Esophagus squamous epithelium (tissue), 4 donors: Measurements from ENCODE around the gene NDC80.

Source experiments
- CTCF ChIP-seq, 6 experiments: fragments of 450-650 bp in 4 of 6; fragments of 200-600 bp in 2 of 6; sonication (generic) in 2 of 6; IDR thresholded peaks; one replicate each; pipeline ENCODE4 v1.5.1; 2016 to 2019; ENCODE audit warnings: antibody characterized with exemption in 6 of 6, mild to moderate bottlenecking in 4 of 6, moderate library complexity in 4 of 6
- POLR2A ChIP-seq, 4 donors: fragments of 450-650 bp; IDR thresholded peaks; one replicate each; pipeline ENCODE4 v1.6.1; 2017; ENCODE audit warnings: antibody characterized with exemption in 4 of 4, mild to moderate bottlenecking in 4 of 4, moderate library complexity in 3 of 4

- no peak for TF ChIP-seq CTCF (IDR thresholded peaks at IDR 0.05)
- TF ChIP-seq POLR2A (IDR thresholded peaks at IDR 0.05) = no peak
These were observed 35.0 kb downstream of the NDC80 start for GRCh38 chr18:2606335-2606734.
